HepG2 (cell line): ENCODE measurements around the gene ARHGAP19. TPM values are rescaled to one million over a fixed set of nuclear protein-coding genes. Genes with fewer than 3 reads are reported as not detected.

Experiments
- ATF2 ChIP-seq: sonication (generic); formaldehyde crosslinking; IDR thresholded peaks from 2 replicates; pipeline ENCODE4 v1.4.0; 2020; ENCODE audit warnings: missing genetic modification reagents
- ATF4 ChIP-seq, 2 experiments: fragments of 450-650 bp in 1 of 2; sonication (generic) in 1 of 2; formaldehyde crosslinking; IDR thresholded peaks; 2 replicates each; pipeline versions ENCODE4 v1.5.0 to v1.8.0; 2020 to 2022; ENCODE audit warnings: mild to moderate bottlenecking in 1 of 2, missing genetic modification reagents in 1 of 2
- CHD2 ChIP-seq: IDR thresholded peaks from 2 replicates; pipeline ENCODE4 v1.6.1; 2011; ENCODE audit warnings: low read depth, low read length, improper control_type of control experiment
- ELF4 ChIP-seq: sonication (generic); formaldehyde crosslinking; IDR thresholded peaks from 2 replicates; pipeline ENCODE4 v1.5.0; 2020; ENCODE audit warnings: missing genetic modification reagents, mild to moderate bottlenecking, moderate library complexity, borderline replicate concordance
- ERF ChIP-seq: IDR thresholded peaks from 2 replicates; pipeline ENCODE4 v1.6.1; 2018; ENCODE audit warnings: missing biosample characterization, missing genetic modification reagents
- GFI1 ChIP-seq: sonication (generic); formaldehyde crosslinking; IDR thresholded peaks from 2 replicates; pipeline ENCODE4 v1.5.0; 2020; ENCODE audit warnings: missing genetic modification reagents, mild to moderate bottlenecking, borderline replicate concordance
- KAT8 ChIP-seq: IDR thresholded peaks from 2 replicates; pipeline ENCODE4 v1.6.1; 2016; ENCODE audit warnings: missing genetic modification reagents, missing compliant biosample characterization
- KLF15 ChIP-seq: sonication (generic); formaldehyde crosslinking; IDR thresholded peaks from 2 replicates; pipeline ENCODE4 v1.8.1; 2023; ENCODE audit warnings: borderline replicate concordance, mild to moderate bottlenecking, inconsistent platforms, missing genetic modification reagents, mixed read lengths
- LRRFIP1 ChIP-seq: sonication (generic); formaldehyde crosslinking; conservative IDR thresholded peaks from 2 replicates; pipeline ENCODE4 v1.4.0; 2020; ENCODE audit warnings: missing genetic modification reagents
- NR2F6 ChIP-seq, 2 experiments: IDR thresholded peaks; 2 replicates each; pipeline ENCODE4 v1.6.1; 2016; ENCODE audit warnings: antibody characterized with exemption in 1 of 2, mild to moderate bottlenecking in 1 of 2
- RELA ChIP-seq: sonication (generic); formaldehyde crosslinking; IDR thresholded peaks from 2 replicates; pipeline ENCODE4 v1.4.0; 2020; ENCODE audit warnings: missing genetic modification reagents
- REST ChIP-seq, 2 experiments: IDR thresholded peaks; 2 replicates each; pipeline ENCODE4 v1.6.1; 2011 to 2012; ENCODE audit warnings: low read length in 2 of 2, borderline replicate concordance in 1 of 2, low read depth in 1 of 2, mild to moderate bottlenecking in 1 of 2, moderate library complexity in 1 of 2
- SMYD3 ChIP-seq: sonication (generic); formaldehyde crosslinking; IDR thresholded peaks from 2 replicates; pipeline ENCODE4 v1.8.1; 2023; ENCODE audit warnings: mild to moderate bottlenecking, missing genetic modification reagents
- SRY ChIP-seq: sonication (generic); formaldehyde crosslinking; IDR thresholded peaks from 2 replicates; pipeline ENCODE4 v1.8.0; 2022; ENCODE audit warnings: mild to moderate bottlenecking, missing genetic modification reagents
- ZNF709 ChIP-seq: sonication (generic); formaldehyde crosslinking; IDR thresholded peaks from 2 replicates; pipeline ENCODE4 v1.5.0; 2020; ENCODE audit warnings: mild to moderate bottlenecking, missing genetic modification reagents
- ZNF790 ChIP-seq: sonication (generic); formaldehyde crosslinking; IDR thresholded peaks from 2 replicates; pipeline ENCODE4 v1.8.0; 2022; ENCODE audit warnings: missing genetic modification reagents, mild to moderate bottlenecking, borderline replicate concordance
- ZNF891 ChIP-seq: sonication (generic); formaldehyde crosslinking; IDR thresholded peaks from 2 replicates; pipeline ENCODE4 v1.5.0; 2020; ENCODE audit warnings: mild to moderate bottlenecking, missing genetic modification reagents
- ZSCAN21 ChIP-seq: sonication (generic); formaldehyde crosslinking; IDR thresholded peaks from 2 replicates; pipeline ENCODE4 v1.8.0; 2022; ENCODE audit warnings: mild to moderate bottlenecking, missing genetic modification reagents, moderate library complexity, borderline replicate concordance
- ZSCAN31 ChIP-seq: sonication (generic); formaldehyde crosslinking; IDR thresholded peaks from 2 replicates; pipeline ENCODE4 v1.5.0; 2020; ENCODE audit warnings: low read depth, mild to moderate bottlenecking, missing genetic modification reagents
- polyA plus RNA-seq, 8 experiments: library from polyadenylated mRNA; depleted of rRNA in 3 of 8; stranded (reverse) in 7 of 8; unstranded in 1 of 8; fragments of >200 nt; fragmentation: Illumina TruSeq in 4 of 8; extraction: Trizol in 4 of 8; gene quantifications; 2 replicates each; pipeline versions ENCODE4 v1.2.1 to v1.2.3, GENCODE V29; 2011 to 2016; ENCODE audit warnings: low read depth in 4 of 8, missing spikeins in 1 of 8, mixed read lengths in 1 of 8; ENCODE audit not compliant: insufficient read depth in 1 of 8
- total RNA-seq, 5 experiments: library from RNA; depleted of rRNA; stranded (reverse); fragments of >200 nt; fragmentation: Illumina TruSeq; extraction: Trizol; gene quantifications; 2 replicates each; pipeline ENCODE4 v1.2.3, GENCODE V29; 2016; ENCODE audit warnings: low read depth in 1 of 5

The ARHGAP19 gene
- total and polyA plus RNA-seq, 2 of the 13 experiments (the other 11 are each of a cell fraction or from before 2014, with no cell fraction given): 7.6 to 10.0 TPM

- TF ChIP-seq SMYD3 (CRISPR knock-in tag): peak; percentile 45; the same call in 1 of the 2 replicates
- peak; percentile 87; the same call in 1 of the 2 replicates for TF ChIP-seq RELA (CRISPR knock-in tag)
- TF ChIP-seq ELF4 (CRISPR knock-in tag): no peak
- TF ChIP-seq CHD2: peak; percentile 13; the same call in 1 of the 2 replicates
- TF ChIP-seq ATF2 (CRISPR knock-in tag): no peak
- peak; percentile 80 for TF ChIP-seq KAT8 (CRISPR knock-in tag)
- TF ChIP-seq ZSCAN21 (CRISPR knock-in tag): peak; percentile 53; the same call in 1 of the 2 replicates
- TF ChIP-seq REST (IDR thresholded peaks at IDR 0.05; ENCODE audit: borderline replicate concordance in 1 of 2, low read depth in 1 of 2, low read length in 2 of 2): no peak
- TF ChIP-seq ZNF709: peak; percentile 58; the same call in 1 of the 2 replicates
- TF ChIP-seq ERF (CRISPR knock-in tag): peak; percentile 78; the same call in 1 of the 2 replicates
- peak; percentile 93 for TF ChIP-seq SRY (CRISPR knock-in tag)
- no peak for TF ChIP-seq ATF4 (CRISPR knock-in tag; IDR thresholded peaks at IDR 0.05)
- no peak for TF ChIP-seq NR2F6 (IDR thresholded peaks at IDR 0.05)
- TF ChIP-seq NR2F6 (CRISPR knock-in tag; IDR thresholded peaks at IDR 0.05): peak; percentile 41; the same call in 1 of the 2 replicates
- 0 out of 2 replicates have a peak, but pooled peaks have one; percentile 65 for TF ChIP-seq ZNF790 (CRISPR knock-in tag)
- TF ChIP-seq ZSCAN31 (CRISPR knock-in tag): peak; percentile 87
- no peak for TF ChIP-seq LRRFIP1
- no peak for TF ChIP-seq KLF15 (CRISPR knock-in tag)
- peak; percentile 54; the same call in 1 of the 2 replicates for TF ChIP-seq ZNF891
- TF ChIP-seq GFI1 (CRISPR knock-in tag): peak; percentile 58; the same call in 1 of the 2 replicates
Observed at GRCh38 chr10:97292097-97292861, at the start of gene ARHGAP19 (continued).
